Testis (tissue), 2 donors: ENCODE measurements around the gene CPZ.
"Not testable (repeated sequence)": the region's sequence is repeated elsewhere in the genome, so short reads cannot be mapped to it uniquely, and the experiment has no call there.

ENCODE experiments used
- CTCF ChIP-seq, 3 experiments: fragments of 450-650 bp in 2 of 3; fragments of 200-600 bp in 1 of 3; sonication (generic) in 1 of 3; IDR thresholded peaks; one replicate each; pipeline ENCODE4 v1.5.1; 2016 to 2019; ENCODE audit warnings: antibody characterized with exemption in 3 of 3, mild to moderate bottlenecking in 2 of 3, moderate library complexity in 1 of 3
- POLR2A ChIP-seq: fragments of 450-650 bp; IDR thresholded peaks from one replicate; pipeline ENCODE4 v1.6.1; 2017; ENCODE audit warnings: antibody characterized with exemption, mild to moderate bottlenecking, moderate library complexity

- not testable (repeated sequence) for TF ChIP-seq CTCF (IDR thresholded peaks at IDR 0.05); POLR2A
Measured at GRCh38 chr4:8621135-8621534, 28.6 kb downstream of the CPZ start.
